Spleen (tissue), 11 donors: ENCODE data around the gene RTL10. TPM values are rescaled to one million over a fixed set of nuclear protein-coding genes. Genes with fewer than 3 reads are reported as not detected.

ENCODE experiments used
- DNase-seq: peaks from one replicate; pipeline ENCODE4 v3.0.0-alpha.2; 2020
- H3K27ac ChIP-seq, 8 donors: fragments of 200-600 bp; sonication (generic) in 7 of 8; 1 replicate in 4 of 8; 2 replicates in 4 of 8; pipeline versions ENCODE4 v1.5.0 to v1.8.0; 2016 to 2021; ENCODE audit warnings: inconsistent platforms in 4 of 8, mild to moderate bottlenecking in 4 of 8, moderate library complexity in 1 of 8
- H3K27me3 ChIP-seq, 7 donors: fragments of 200-600 bp; sonication (generic) in 6 of 7; replicated peaks in 1 of 7; 1 replicate in 4 of 7; 2 replicates in 3 of 7; pipeline versions ENCODE4 v1.5.0 to v1.8.0; 2016 to 2021; ENCODE audit warnings: inconsistent platforms in 3 of 7, mild to moderate bottlenecking in 1 of 7
- H3K36me3 ChIP-seq, 6 donors: fragments of 200-600 bp; sonication (generic) in 5 of 6; 1 replicate in 4 of 6; 2 replicates in 2 of 6; pipeline versions ENCODE4 v1.5.0 to v1.8.0; 2016 to 2021; ENCODE audit warnings: inconsistent platforms in 2 of 6
- H3K4me1 ChIP-seq, 6 donors: fragments of 200-600 bp; sonication (generic) in 5 of 6; 1 replicate in 3 of 6; 2 replicates in 3 of 6; pipeline versions ENCODE4 v1.5.0 to v1.8.0; 2016 to 2021; ENCODE audit warnings: inconsistent platforms in 3 of 6
- H3K4me3 ChIP-seq, 8 donors: fragments of 200-600 bp; sonication (generic) in 7 of 8; 1 replicate in 4 of 8; 2 replicates in 4 of 8; pipeline versions ENCODE4 v1.5.0 to v1.8.0; 2016 to 2021; ENCODE audit warnings: inconsistent platforms in 4 of 8, mild to moderate bottlenecking in 4 of 8, moderate library complexity in 2 of 8
- H3K9me3 ChIP-seq, 8 donors: fragments of 200-600 bp; sonication (generic) in 7 of 8; 1 replicate in 4 of 8; 2 replicates in 4 of 8; pipeline versions ENCODE4 v1.5.0 to v1.8.0; 2016 to 2021; ENCODE audit warnings: inconsistent platforms in 4 of 8
- POLR2A ChIP-seq, 3 donors: fragments of 450-650 bp; IDR thresholded peaks; one replicate each; pipeline ENCODE4 v1.5.1; 2017; ENCODE audit warnings: antibody characterized with exemption in 3 of 3, mild to moderate bottlenecking in 1 of 3
- POLR2AphosphoS5 ChIP-seq, 3 donors: sonication (generic); formaldehyde crosslinking; IDR thresholded peaks; one replicate each; pipeline ENCODE4 v1.5.1; 2017; ENCODE audit warnings: antibody characterized with exemption in 3 of 3
- WGBS, 5 donors: extraction: QIAGEN DNeasy Blood & Tissue Kit in 3 of 5; methylation state at CpG; one replicate each; pipeline versions ENCODE4 v1.1.5 to v1.1.7; 2013 to 2018; 5-methylcytosine and 5-hydroxymethylcytosine counted together
- intact Hi-C: fragments of 100-400 bp; cut with DNase I; formaldehyde crosslinking; loops from one replicate; pipeline ENCODE4 v1.15.0; 2023; ENCODE audit warnings: low total_unique reads
- polyA plus RNA-seq, 3 donors: library from polyadenylated mRNA; stranded (reverse); fragments of 200-250 nt; gene quantifications; one replicate each; pipeline ENCODE4 v1.2.1, GENCODE V29; 2013
- total RNA-seq, 7 donors: library from RNA; depleted of rRNA in 3 of 7; stranded (reverse); fragments of >200 nt in 3 of 7; fragmentation: NEBNext Ultra II Directional in 4 of 7; extraction: Animal tissue kit (Norgen Biotek cat#: 25700) in 4 of 7; gene quantifications; one replicate each; pipeline versions ENCODE4 v1.1.0 to v1.2.1, GENCODE V29; 2016 to 2021
- TF ChIP-seq, protein P1 (sequence below), 11 experiments: fragments of 200-600 bp in 7 of 11; fragments of 450-650 bp in 4 of 11; sonication (generic) in 4 of 11; IDR thresholded peaks in 8 of 11; conservative IDR thresholded peaks in 3 of 11; 1 replicate in 7 of 11; 2 replicates in 4 of 11; pipeline versions ENCODE4 v1.4.0 to v1.8.0; 2016 to 2021; ENCODE audit warnings: antibody characterized with exemption in 11 of 11, inconsistent platforms in 4 of 11, mild to moderate bottlenecking in 1 of 11
- donor health status: healthy with polysubstance abuse.
- donor health status: DM: no; HTN: no; CAD: no; lungs with moderate emphysema.
- donor health status: DM: no; HTN: no; CAD: no.
- donor health status: Bipolar disorder and iron deficiency.
- donor health status: healthy.
- donor health status: DM: no; HTN: no; CAD: no.
- donor health status: DM: yes; HTN: yes; CAD: no.

Gene RTL10
- total and polyA plus RNA-seq, 10 donors = 8.3 to 22.9 (median 17.8) TPM

- intact Hi-C loops = no loop called here
- H3K27me3 ChIP-seq = no peaks in the 10 kb centered on the region
- H3K9me3 ChIP-seq = no peaks in the 10 kb centered on the region
- peak overlapping the region in 6 of 8 donors; percentile 26 to 84 (median 80) for H3K27ac ChIP-seq
- 64 to 79% (median 75%) methylated on average over 6 to 8 of the region's 8 CpGs for WGBS, 5 donors
- H3K36me3 ChIP-seq = peaks cover 0 to 21% (median under 1%) of the 10 kb centered on the region in 6 donors
- DNase-seq = no peak
- H3K4me1 ChIP-seq = peaks cover 23 to 75% (median 55%) of the 10 kb centered on the region in 6 donors
- TF ChIP-seq, protein P1, sequence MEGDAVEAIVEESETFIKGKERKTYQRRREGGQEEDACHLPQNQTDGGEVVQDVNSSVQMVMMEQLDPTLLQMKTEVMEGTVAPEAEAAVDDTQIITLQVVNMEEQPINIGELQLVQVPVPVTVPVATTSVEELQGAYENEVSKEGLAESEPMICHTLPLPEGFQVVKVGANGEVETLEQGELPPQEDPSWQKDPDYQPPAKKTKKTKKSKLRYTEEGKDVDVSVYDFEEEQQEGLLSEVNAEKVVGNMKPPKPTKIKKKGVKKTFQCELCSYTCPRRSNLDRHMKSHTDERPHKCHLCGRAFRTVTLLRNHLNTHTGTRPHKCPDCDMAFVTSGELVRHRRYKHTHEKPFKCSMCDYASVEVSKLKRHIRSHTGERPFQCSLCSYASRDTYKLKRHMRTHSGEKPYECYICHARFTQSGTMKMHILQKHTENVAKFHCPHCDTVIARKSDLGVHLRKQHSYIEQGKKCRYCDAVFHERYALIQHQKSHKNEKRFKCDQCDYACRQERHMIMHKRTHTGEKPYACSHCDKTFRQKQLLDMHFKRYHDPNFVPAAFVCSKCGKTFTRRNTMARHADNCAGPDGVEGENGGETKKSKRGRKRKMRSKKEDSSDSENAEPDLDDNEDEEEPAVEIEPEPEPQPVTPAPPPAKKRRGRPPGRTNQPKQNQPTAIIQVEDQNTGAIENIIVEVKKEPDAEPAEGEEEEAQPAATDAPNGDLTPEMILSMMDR (IDR thresholded peaks at IDR 0.05 in 8 of 11, conservative IDR thresholded peaks at IDR 0.05 in 3 of 11) = no peak
- no peak for TF ChIP-seq POLR2AphosphoS5 (IDR thresholded peaks at IDR 0.05)
- TF ChIP-seq POLR2A (IDR thresholded peaks at IDR 0.05) = no peak
- peak overlapping the region in 1 of 8 donors; percentile 33 for H3K4me3 ChIP-seq
Measured at GRCh38 chr22:19845054-19845722, 9.5 kb downstream of the RTL10 start.

DNA sequence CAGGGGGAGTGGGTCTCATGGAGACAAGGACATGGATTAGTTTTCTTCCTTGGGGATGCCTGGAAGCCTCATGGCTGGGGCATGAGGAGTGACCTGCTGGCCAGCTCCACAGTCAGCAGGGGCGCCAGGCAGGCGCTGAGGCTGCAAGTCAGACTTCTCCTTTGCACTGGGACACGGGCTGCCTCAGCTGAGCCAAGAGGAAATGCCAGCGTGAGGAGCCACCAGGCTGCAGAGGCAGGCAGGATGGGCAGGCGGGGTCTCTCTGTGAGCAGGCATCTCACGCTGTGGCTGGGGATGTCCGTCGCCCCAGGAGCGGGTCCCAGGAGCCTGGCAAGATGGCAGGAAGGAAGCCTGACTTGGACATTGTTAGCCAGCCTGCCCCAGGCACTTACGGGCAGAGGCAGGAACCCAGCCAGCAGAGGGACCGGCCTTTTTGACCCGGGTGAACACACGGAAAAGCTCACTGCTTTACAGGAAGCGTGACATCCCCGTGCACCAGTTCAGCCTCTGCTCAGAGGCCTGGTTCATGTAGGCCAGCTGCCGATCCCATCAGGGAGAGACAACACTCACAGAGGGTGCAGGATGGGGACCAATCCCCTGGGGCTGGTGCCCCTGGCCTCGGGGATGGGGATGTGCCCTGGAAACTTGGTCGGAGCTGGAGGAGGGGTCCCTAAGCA, 10.2 kb downstream of the RTL10 start:
- peak; percentile 93 for DNase-seq
- intact Hi-C loops = no loop called here
- WGBS, 5 donors = 11 to 24% (median 13%) methylated on average over 12 to 18 of the region's 18 CpGs
- peak overlapping the region; percentile 26 to 84 (median 75) for H3K27ac ChIP-seq
- H3K9me3 ChIP-seq = no peaks in the 10 kb centered on the region
- peak overlapping the region in 1 of 8 donors; percentile 33 for H3K4me3 ChIP-seq
- TF ChIP-seq POLR2A (IDR thresholded peaks at IDR 0.05) (no peak), POLR2AphosphoS5 (IDR thresholded peaks at IDR 0.05) (peak; percentile 83 to 88 (median 85))
- TF ChIP-seq, protein P1 (IDR thresholded peaks at IDR 0.05 in 8 of 11, conservative IDR thresholded peaks at IDR 0.05 in 3 of 11) = peak in 2 of 11 experiments; percentile 19 to 21
- H3K27me3 ChIP-seq = no peaks in the 10 kb centered on the region
- H3K36me3 ChIP-seq = peaks cover 0 to 14% (median 0%) of the 10 kb centered on the region in 6 donors
- peaks cover 23 to 69% (median 52%) of the 10 kb centered on the region in 6 donors for H3K4me1 ChIP-seq

DNA sequence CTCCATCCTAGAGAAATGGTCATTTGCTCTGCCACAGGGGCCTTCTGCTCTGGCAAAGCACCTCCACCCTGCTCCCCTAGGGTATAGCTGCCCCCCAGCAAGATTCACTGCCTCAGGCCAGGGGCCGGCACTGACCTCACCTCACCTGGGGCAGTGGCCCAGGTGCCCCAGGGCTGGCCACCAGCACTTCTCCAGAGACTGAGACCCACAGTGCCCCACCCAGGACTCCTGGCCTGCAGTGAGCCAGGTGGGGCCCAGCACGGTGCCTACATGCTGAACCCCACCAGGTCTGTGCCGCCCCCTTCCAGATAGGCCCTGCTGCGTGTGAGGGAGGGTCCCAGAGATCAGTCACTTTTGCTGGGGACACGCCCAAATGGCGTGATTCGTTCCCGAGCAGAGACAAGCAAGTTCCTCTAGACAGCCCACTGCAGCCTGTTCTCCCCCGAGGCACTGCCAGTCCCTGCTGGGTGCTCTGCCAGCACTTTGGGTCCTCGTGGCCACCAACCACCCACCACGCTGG, 10.8 kb downstream of the RTL10 start:
- TF ChIP-seq, protein P1 (IDR thresholded peaks at IDR 0.05 in 8 of 11, conservative IDR thresholded peaks at IDR 0.05 in 3 of 11) = no peak
- TF ChIP-seq POLR2AphosphoS5 (IDR thresholded peaks at IDR 0.05) (no peak), POLR2A (IDR thresholded peaks at IDR 0.05) (no peak)
- Histone ChIP-seq H3K9me3 (no peaks in the 10 kb centered on the region), H3K4me1 (peaks cover 23 to 65% (median 50%) of the 10 kb centered on the region in 6 donors), H3K27ac (peak overlapping the region; percentile 26 to 84 (median 75)), H3K36me3 (peaks cover 0 to 13% (median 0%) of the 10 kb centered on the region in 6 donors), H3K4me3 (no peak overlapping the region), H3K27me3 (no peaks in the 10 kb centered on the region)
- WGBS, 5 donors = 46 to 75% (median 54%) methylated on average over 3 to 11 of the region's 11 CpGs
- intact Hi-C loops = no loop called here
- DNase-seq = peak; percentile 73
